SK-N-SH (cell line): ENCODE measurements around the gene ADPGK.

Experiments
- CTCF ChIP-seq: fragments of 200-600 bp; sonication (generic); IDR thresholded peaks from 2 replicates; pipeline ENCODE4 v1.6.1; 2017; ENCODE audit warnings: antibody characterized with exemption, mild to moderate bottlenecking, moderate library complexity
- FOXJ3 ChIP-seq: sonication (generic); formaldehyde crosslinking; IDR thresholded peaks from 2 replicates; pipeline ENCODE4 v1.5.1; 2020; ENCODE audit warnings: mild to moderate bottlenecking, missing genetic modification reagents
- JUND ChIP-seq: IDR thresholded peaks from 2 replicates; pipeline ENCODE4 v1.4.0; 2012
- NFIC ChIP-seq: IDR thresholded peaks from 2 replicates; pipeline ENCODE4 v1.4.0; 2012; ENCODE audit warnings: borderline replicate concordance
- POLR2AphosphoS5 ChIP-seq: IDR thresholded peaks from 2 replicates; pipeline ENCODE4 v1.6.1; 2012; ENCODE audit warnings: low read depth, low read length
- TEAD4 ChIP-seq: IDR thresholded peaks from 2 replicates; pipeline ENCODE4 v1.4.0; 2012; ENCODE audit warnings: mild to moderate bottlenecking, borderline replicate concordance; ENCODE audit not compliant: insufficient read depth

- TF ChIP-seq FOXJ3 (no peak), CTCF (peak; percentile 75), JUND (no peak), POLR2AphosphoS5 (peak; percentile 90), TEAD4 (no peak), NFIC (no peak)
Observed at GRCh38 chr15:72783640-72784455, at the start of gene ADPGK.
